MM.1S (cell line): Measurements from ENCODE around the gene C9.

Experiments used
- DNase-seq: peaks from one replicate; pipeline ENCODE4 v3.0.0-alpha.2; 2015
- H2AFZ ChIP-seq: fragments of 300-600 bp; sonication (generic); 2 replicates; pipeline ENCODE4 v1.6.0; 2016; ENCODE audit warnings: antibody characterized with exemption, low read length
- H3F3A ChIP-seq: fragments of 300-600 bp; sonication (generic); 2 replicates; pipeline ENCODE4 v1.6.1; 2016; ENCODE audit warnings: mild to moderate bottlenecking, antibody characterized with exemption, low read length, moderate library complexity, mixed read lengths; ENCODE audit not compliant: insufficient read depth
- H3K27ac ChIP-seq: fragments of 300-600 bp; sonication (generic); 2 replicates; pipeline ENCODE4 v1.5.1; 2016; ENCODE audit warnings: mild to moderate bottlenecking, low read length
- H3K27me3 ChIP-seq: fragments of 300-600 bp; sonication (generic); replicated peaks from 2 replicates; pipeline ENCODE4 v1.6.0; 2016; ENCODE audit warnings: low read length; ENCODE audit not compliant: insufficient read depth
- H3K36me3 ChIP-seq: fragments of 300-600 bp; sonication (generic); replicated peaks from 2 replicates; pipeline ENCODE4 v1.6.1; 2016; ENCODE audit warnings: mild to moderate bottlenecking, low read length, mixed read lengths; ENCODE audit not compliant: insufficient read depth
- H3K4me1 ChIP-seq: fragments of 300-600 bp; sonication (generic); 2 replicates; pipeline ENCODE4 v1.6.1; 2016; ENCODE audit warnings: low read length, mixed read lengths
- H3K4me2 ChIP-seq: fragments of 300-600 bp; sonication (generic); 2 replicates; pipeline ENCODE4 v1.6.0; 2016; ENCODE audit warnings: low read depth, low read length
- H3K4me3 ChIP-seq: fragments of 300-600 bp; sonication (generic); 2 replicates; pipeline ENCODE4 v1.5.1; 2016; ENCODE audit warnings: low read length, mixed read lengths
- H3K79me2 ChIP-seq: fragments of 300-600 bp; sonication (generic); 2 replicates; pipeline ENCODE4 v1.6.1; 2016; ENCODE audit warnings: mixed run types, low read length, mixed read lengths
- H3K9ac ChIP-seq: fragments of 300-600 bp; sonication (generic); 2 replicates; pipeline ENCODE4 v1.6.1; 2016; ENCODE audit warnings: low read length, mixed read lengths
- H3K9me2 ChIP-seq: fragments of 300-600 bp; sonication (generic); replicated peaks from 2 replicates; pipeline ENCODE4 v1.6.1; 2016; ENCODE audit warnings: mild to moderate bottlenecking, low read length, mixed read lengths; ENCODE audit not compliant: insufficient read depth
- H3K9me3 ChIP-seq: fragments of 300-600 bp; sonication (generic); replicated peaks from 2 replicates; pipeline ENCODE4 v1.6.1; 2016; ENCODE audit warnings: mild to moderate bottlenecking, low read length, mixed read lengths; ENCODE audit not compliant: insufficient read depth
- H4K20me1 ChIP-seq: fragments of 300-600 bp; sonication (generic); 2 replicates; pipeline ENCODE4 v1.6.1; 2016; ENCODE audit warnings: mild to moderate bottlenecking, low read length, moderate library complexity, mixed read lengths; ENCODE audit not compliant: insufficient read depth
- CTCF ChIP-seq: fragments of 300-600 bp; sonication (generic); IDR thresholded peaks from 2 replicates; pipeline ENCODE4 v1.5.1; 2016; ENCODE audit warnings: antibody characterized with exemption, low read length, mixed read lengths
- EZH2 ChIP-seq: fragments of 300-600 bp; sonication (generic); optimal IDR thresholded peaks from 2 replicates; pipeline ENCODE3; 2017; ENCODE audit warnings: low read depth, mild to moderate bottlenecking, antibody characterized with exemption, low read length, mixed read lengths
- EZH2phosphoT487 ChIP-seq: fragments of 300-600 bp; sonication (generic); IDR thresholded peaks from 2 replicates; pipeline ENCODE4 v1.6.1; 2018; ENCODE audit warnings: antibody characterized with exemption, low read length

The C9 gene

DNA sequence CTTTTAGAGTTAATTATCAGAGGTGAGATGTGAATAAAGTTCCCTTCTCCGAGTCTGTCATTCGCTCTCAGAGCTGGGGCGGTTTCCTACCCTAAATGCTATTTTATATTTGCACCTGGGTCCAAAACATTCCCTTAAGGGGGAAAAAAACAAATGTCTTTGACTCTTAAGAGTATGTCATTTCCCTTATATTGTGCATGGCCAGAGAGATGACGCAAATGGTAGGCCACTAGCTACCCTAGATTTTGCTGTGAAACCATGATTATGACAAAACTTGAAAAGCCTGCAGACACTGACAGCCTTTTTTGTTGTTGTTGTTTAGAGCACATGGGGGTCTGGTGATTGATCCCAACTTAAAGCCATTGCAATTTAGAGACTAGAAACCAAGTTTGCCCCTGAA, 47.7 kb upstream of the C9 start:
- Histone ChIP-seq H3K27me3 (no peaks in the 10 kb centered on the region), H3K36me3 (no peaks in the 10 kb centered on the region), H3K79me2 (no peaks in the 10 kb centered on the region), H3K4me2 (no peak overlapping the region), H3K4me1 (no peaks in the 10 kb centered on the region), H3K9ac (no peak overlapping the region), H3K9me3 (no peaks in the 10 kb centered on the region), H3K4me3 (no peak overlapping the region), H3F3A (no peaks in the 10 kb centered on the region), H3K27ac (no peak overlapping the region), H3K9me2 (no peaks in the 10 kb centered on the region), H2AFZ (no peak overlapping the region), H4K20me1 (no peaks in the 10 kb centered on the region)
- DNase-seq: no peak
- TF ChIP-seq EZH2phosphoT487 (no peak), CTCF (no peak), EZH2 (no peak)

GRCh38 chr5:39411061-39411460, 46.8 kb upstream of the C9 start:
- Histone ChIP-seq H3K9me2 (no peaks in the 10 kb centered on the region), H3K27me3 (no peaks in the 10 kb centered on the region), H3K79me2 (no peaks in the 10 kb centered on the region), H3K9me3 (no peaks in the 10 kb centered on the region), H3K4me1 (no peaks in the 10 kb centered on the region), H4K20me1 (no peaks in the 10 kb centered on the region), H3K4me2 (no peak overlapping the region), H3K27ac (no peak overlapping the region), H3K4me3 (no peak overlapping the region), H3F3A (no peaks in the 10 kb centered on the region), H3K36me3 (no peaks in the 10 kb centered on the region), H2AFZ (no peak overlapping the region), H3K9ac (no peak overlapping the region)
- no peak for TF ChIP-seq CTCF
- TF ChIP-seq EZH2phosphoT487: no peak
- TF ChIP-seq EZH2: no peak
- DNase-seq: no peak

DNA sequence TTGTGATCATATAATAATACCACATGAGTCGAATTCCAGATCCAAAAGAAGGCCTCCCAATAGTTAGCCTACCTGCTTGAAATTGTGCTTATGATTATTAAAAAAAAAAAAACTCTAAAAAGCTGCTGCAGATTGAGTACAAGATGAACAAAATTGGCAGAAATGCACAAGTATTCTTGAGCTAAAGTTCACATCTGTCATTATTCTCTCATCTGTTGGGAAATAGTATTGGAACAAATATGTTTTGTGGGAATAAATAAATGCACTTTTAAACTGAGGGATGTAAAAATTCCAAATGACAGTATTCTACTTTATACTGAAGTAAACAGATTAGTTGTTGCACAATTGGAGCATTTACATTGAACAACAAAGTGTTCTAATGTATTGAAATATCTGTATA, 44.7 kb upstream of the C9 start:
- H3F3A ChIP-seq: no peaks in the 10 kb centered on the region
- H3K4me1 ChIP-seq: no peaks in the 10 kb centered on the region
- H3K9ac ChIP-seq: no peak overlapping the region
- no peaks in the 10 kb centered on the region for H3K27me3 ChIP-seq
- TF ChIP-seq EZH2phosphoT487: no peak
- TF ChIP-seq EZH2: no peak
- TF ChIP-seq CTCF: no peak
- H4K20me1 ChIP-seq: no peaks in the 10 kb centered on the region
- H3K4me2 ChIP-seq: no peak overlapping the region
- H2AFZ ChIP-seq: no peak overlapping the region
- H3K4me3 ChIP-seq: no peak overlapping the region
- H3K9me3 ChIP-seq: no peaks in the 10 kb centered on the region
- no peaks in the 10 kb centered on the region for H3K79me2 ChIP-seq
- no peaks in the 10 kb centered on the region for H3K9me2 ChIP-seq
- no peak for DNase-seq
- no peaks in the 10 kb centered on the region for H3K36me3 ChIP-seq
- no peak overlapping the region for H3K27ac ChIP-seq
